K562 (cell line): Measurements from ENCODE around the gene SLC2A4RG. TPM values are rescaled to one million over a fixed set of nuclear protein-coding genes. Genes with fewer than 3 reads are reported as not detected.
A peak's percentile ranks its signal among the peaks of the same experiment; 100 is the strongest.

Experiments
- BDP1 ChIP-seq: IDR thresholded peaks from 3 replicates; pipeline ENCODE4 v1.6.1; 2011; ENCODE audit not compliant: insufficient read length, insufficient read depth
- ETV5 ChIP-seq: sonication (generic); formaldehyde crosslinking; IDR thresholded peaks from 2 replicates; pipeline ENCODE4 v1.4.0; 2020; ENCODE audit warnings: low read depth, mild to moderate bottlenecking, missing genetic modification reagents
- EWSR1 ChIP-seq: fragments of 450-650 bp; IDR thresholded peaks from 2 replicates; pipeline ENCODE4 v1.6.1; 2018; ENCODE audit warnings: borderline replicate concordance, mild to moderate bottlenecking, low read depth, moderate library complexity; ENCODE audit not compliant: partially characterized antibody
- FOSL1 ChIP-seq: fragments of 200-800 bp; sonication (Bioruptor generic); conservative IDR thresholded peaks from 2 replicates; pipeline ENCODE4 v1.6.1; 2016; ENCODE audit warnings: missing genetic modification characterization, missing compliant biosample characterization
- GABPB2 ChIP-seq: fragments of 250-450 bp; sonication (Bioruptor Pico); conservative IDR thresholded peaks from 2 replicates; pipeline ENCODE4 v1.5.1; 2021; ENCODE audit warnings: mild to moderate bottlenecking
- HMG20A ChIP-seq: fragments of 450-650 bp; formaldehyde crosslinking; conservative IDR thresholded peaks from 2 replicates; pipeline ENCODE4 v1.4.0; 2020; ENCODE audit warnings: mild to moderate bottlenecking, mixed read lengths
- HMGXB4 ChIP-seq: sonication (generic); formaldehyde crosslinking; IDR thresholded peaks from 2 replicates; pipeline ENCODE4 v1.8.1; 2023; ENCODE audit warnings: mild to moderate bottlenecking, missing genetic modification reagents
- KLF13 ChIP-seq: fragments of 450-650 bp; IDR thresholded peaks from 2 replicates; pipeline ENCODE4 v1.6.1; 2016; ENCODE audit warnings: missing genetic modification characterization, low read depth, mild to moderate bottlenecking, missing compliant biosample characterization, moderate library complexity, borderline replicate concordance
- MBD1 ChIP-seq: fragments of 250-450 bp; sonication (Bioruptor Pico); IDR thresholded peaks from 2 replicates; pipeline ENCODE4 v1.8.0; 2022; ENCODE audit warnings: inconsistent platforms
- OTX1 ChIP-seq: fragments of 450-650 bp; formaldehyde crosslinking; IDR thresholded peaks from 2 replicates; pipeline ENCODE4 v1.4.0; 2022; ENCODE audit warnings: mild to moderate bottlenecking
- SMAD2 ChIP-seq: fragments of 150-350 bp; IDR thresholded peaks from 2 replicates; pipeline ENCODE4 v1.6.1; 2014; ENCODE audit warnings: low read depth, mild to moderate bottlenecking, low read length
- SMAD3 ChIP-seq: fragments of 450-650 bp; formaldehyde crosslinking; conservative IDR thresholded peaks from 2 replicates; pipeline ENCODE4 v1.4.0; 2020; ENCODE audit warnings: mild to moderate bottlenecking
- ZC3H11A ChIP-seq: IDR thresholded peaks from 2 replicates; pipeline ENCODE4 v1.6.1; 2012; ENCODE audit warnings: low read depth, low read length, improper control_type of control experiment
- ZNF165 ChIP-seq: fragments of 250-450 bp; sonication (Bioruptor Pico); IDR thresholded peaks from 2 replicates; pipeline ENCODE4 v1.4.0; 2020; ENCODE audit warnings: borderline replicate concordance
- ZNF280A ChIP-seq: fragments of 450-650 bp; IDR thresholded peaks from 2 replicates; pipeline ENCODE4 v1.6.1; 2018; ENCODE audit warnings: mild to moderate bottlenecking, low read depth; ENCODE audit not compliant: partially characterized antibody
- ZNF512 ChIP-seq: IDR thresholded peaks from 2 replicates; pipeline ENCODE4 v1.6.1; 2016; ENCODE audit warnings: missing genetic modification characterization, missing compliant biosample characterization
- polyA plus RNA-seq, 8 experiments: library from polyadenylated mRNA; depleted of rRNA in 4 of 8; stranded (reverse) in 5 of 8; unstranded in 3 of 8; fragments of >200 nt; fragmentation: Nextera tagmentation in 2 of 8; fragmentation: Illumina TruSeq in 1 of 8; extraction: Ambion mirVana in 2 of 8; extraction: Trizol in 1 of 8; gene quantifications; 2 replicates each; pipeline versions ENCODE4 v1.2.1 to v1.2.3, GENCODE V29; 2011 to 2014; ENCODE audit warnings: inconsistent platforms in 1 of 8, missing spikeins in 1 of 8
- total RNA-seq, 7 experiments: library from RNA; depleted of rRNA in 6 of 7; stranded (reverse); fragments of >200 nt in 6 of 7; fragmentation: Illumina TruSeq in 2 of 7; extraction: Trizol in 2 of 7; gene quantifications; 2 replicates each; pipeline versions ENCODE4 v1.2.1 to v1.2.3, GENCODE V29; 2011 to 2021; ENCODE audit warnings: low replicate concordance in 1 of 7
- TF ChIP-seq, protein P1 (sequence below): fragments of 250-450 bp; sonication (Bioruptor Pico); IDR thresholded peaks from 2 replicates; pipeline ENCODE4 v1.5.0; 2021
- TF ChIP-seq, protein P2 (sequence below): sonication (generic); formaldehyde crosslinking; IDR thresholded peaks from 2 replicates; pipeline ENCODE4 v1.8.1; 2023; ENCODE audit warnings: mild to moderate bottlenecking, missing genetic modification reagents

The SLC2A4RG gene
- total and polyA plus RNA-seq, 9 of the 15 experiments (the other 6 are each of a cell fraction or from before 2014, with no cell fraction given), result 0.34 to 97.3 (median 26.5) TPM

- TF ChIP-seq, protein P1, sequence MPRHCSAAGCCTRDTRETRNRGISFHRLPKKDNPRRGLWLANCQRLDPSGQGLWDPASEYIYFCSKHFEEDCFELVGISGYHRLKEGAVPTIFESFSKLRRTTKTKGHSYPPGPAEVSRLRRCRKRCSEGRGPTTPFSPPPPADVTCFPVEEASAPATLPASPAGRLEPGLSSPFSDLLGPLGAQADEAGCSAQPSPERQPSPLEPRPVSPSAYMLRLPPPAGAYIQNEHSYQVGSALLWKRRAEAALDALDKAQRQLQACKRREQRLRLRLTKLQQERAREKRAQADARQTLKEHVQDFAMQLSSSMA (CRISPR knock-in tag), result no peak
- TF ChIP-seq BDP1 (no peak), ZC3H11A (no peak), HMGXB4 (CRISPR knock-in tag) (no peak), ZNF165 (CRISPR knock-in tag) (no peak), MBD1 (CRISPR knock-in tag) (no peak), FOSL1 (tag) (no peak), HMG20A (CRISPR knock-in tag) (no peak), OTX1 (no peak), KLF13 (tag) (no peak), SMAD2 (no peak), SMAD3 (no peak), GABPB2 (CRISPR knock-in tag) (no peak), EWSR1 (no peak), ETV5 (CRISPR knock-in tag) (no peak), ZNF512 (tag) (no peak), ZNF280A (no peak)
- TF ChIP-seq, protein P2, sequence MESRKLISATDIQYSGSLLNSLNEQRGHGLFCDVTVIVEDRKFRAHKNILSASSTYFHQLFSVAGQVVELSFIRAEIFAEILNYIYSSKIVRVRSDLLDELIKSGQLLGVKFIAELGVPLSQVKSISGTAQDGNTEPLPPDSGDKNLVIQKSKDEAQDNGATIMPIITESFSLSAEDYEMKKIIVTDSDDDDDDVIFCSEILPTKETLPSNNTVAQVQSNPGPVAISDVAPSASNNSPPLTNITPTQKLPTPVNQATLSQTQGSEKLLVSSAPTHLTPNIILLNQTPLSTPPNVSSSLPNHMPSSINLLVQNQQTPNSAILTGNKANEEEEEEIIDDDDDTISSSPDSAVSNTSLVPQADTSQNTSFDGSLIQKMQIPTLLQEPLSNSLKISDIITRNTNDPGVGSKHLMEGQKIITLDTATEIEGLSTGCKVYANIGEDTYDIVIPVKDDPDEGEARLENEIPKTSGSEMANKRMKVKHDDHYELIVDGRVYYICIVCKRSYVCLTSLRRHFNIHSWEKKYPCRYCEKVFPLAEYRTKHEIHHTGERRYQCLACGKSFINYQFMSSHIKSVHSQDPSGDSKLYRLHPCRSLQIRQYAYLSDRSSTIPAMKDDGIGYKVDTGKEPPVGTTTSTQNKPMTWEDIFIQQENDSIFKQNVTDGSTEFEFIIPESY (CRISPR knock-in tag), result peak; percentile 96
Observed at GRCh38 chr20:63696628-63697356, 42.8 kb upstream of the SLC2A4RG start, which contains the start of gene TNFRSF6B (continued).
